Sigmoid colon (tissue), 4 donors: ENCODE measurements around the gene KRTAP9-9.

Source experiments
- POLR2A ChIP-seq, 2 donors: fragments of 450-650 bp; IDR thresholded peaks; one replicate each; pipeline ENCODE4 v1.6.1; 2016; ENCODE audit warnings: antibody characterized with exemption in 2 of 2, mild to moderate bottlenecking in 2 of 2, moderate library complexity in 2 of 2
- POLR2AphosphoS5 ChIP-seq, 4 donors: sonication (generic); formaldehyde crosslinking; IDR thresholded peaks; one replicate each; pipeline ENCODE4 v1.6.1; 2017; ENCODE audit warnings: antibody characterized with exemption in 4 of 4
- TF ChIP-seq, protein P1 (sequence below), 4 experiments: fragments of 450-650 bp in 3 of 4; fragments of 200-600 bp in 1 of 4; IDR thresholded peaks; one replicate each; pipeline ENCODE4 v1.5.1; 2016 to 2019; ENCODE audit warnings: antibody characterized with exemption in 4 of 4, mild to moderate bottlenecking in 3 of 4, moderate library complexity in 2 of 4

DNA sequence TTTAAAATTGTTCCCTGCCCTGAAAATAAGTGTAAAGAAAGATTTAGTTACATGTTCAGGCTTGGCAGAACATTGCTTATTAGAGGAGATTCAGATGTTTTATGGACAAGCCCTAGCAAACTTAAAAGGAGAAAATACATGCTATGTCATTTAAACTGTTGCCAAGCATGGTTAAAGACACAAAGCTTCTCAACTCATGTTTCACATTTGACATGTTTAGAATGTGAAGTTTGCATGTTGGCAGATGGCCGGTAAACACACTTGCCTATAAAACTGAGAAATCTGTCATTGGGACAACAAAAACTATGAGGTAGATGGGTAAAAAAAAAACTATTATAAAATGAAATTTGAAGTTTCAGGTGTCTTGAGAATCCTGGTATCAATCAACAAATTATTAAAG, 41.7 kb downstream of the KRTAP9-9 start:
- TF ChIP-seq, protein P1, sequence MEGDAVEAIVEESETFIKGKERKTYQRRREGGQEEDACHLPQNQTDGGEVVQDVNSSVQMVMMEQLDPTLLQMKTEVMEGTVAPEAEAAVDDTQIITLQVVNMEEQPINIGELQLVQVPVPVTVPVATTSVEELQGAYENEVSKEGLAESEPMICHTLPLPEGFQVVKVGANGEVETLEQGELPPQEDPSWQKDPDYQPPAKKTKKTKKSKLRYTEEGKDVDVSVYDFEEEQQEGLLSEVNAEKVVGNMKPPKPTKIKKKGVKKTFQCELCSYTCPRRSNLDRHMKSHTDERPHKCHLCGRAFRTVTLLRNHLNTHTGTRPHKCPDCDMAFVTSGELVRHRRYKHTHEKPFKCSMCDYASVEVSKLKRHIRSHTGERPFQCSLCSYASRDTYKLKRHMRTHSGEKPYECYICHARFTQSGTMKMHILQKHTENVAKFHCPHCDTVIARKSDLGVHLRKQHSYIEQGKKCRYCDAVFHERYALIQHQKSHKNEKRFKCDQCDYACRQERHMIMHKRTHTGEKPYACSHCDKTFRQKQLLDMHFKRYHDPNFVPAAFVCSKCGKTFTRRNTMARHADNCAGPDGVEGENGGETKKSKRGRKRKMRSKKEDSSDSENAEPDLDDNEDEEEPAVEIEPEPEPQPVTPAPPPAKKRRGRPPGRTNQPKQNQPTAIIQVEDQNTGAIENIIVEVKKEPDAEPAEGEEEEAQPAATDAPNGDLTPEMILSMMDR (IDR thresholded peaks at IDR 0.05) = no peak
- no peak for TF ChIP-seq POLR2AphosphoS5 (IDR thresholded peaks at IDR 0.05)
- TF ChIP-seq POLR2A (IDR thresholded peaks at IDR 0.05) = no peak
